ENCODE measurements around the gene API5.

The API5 gene

DNA sequence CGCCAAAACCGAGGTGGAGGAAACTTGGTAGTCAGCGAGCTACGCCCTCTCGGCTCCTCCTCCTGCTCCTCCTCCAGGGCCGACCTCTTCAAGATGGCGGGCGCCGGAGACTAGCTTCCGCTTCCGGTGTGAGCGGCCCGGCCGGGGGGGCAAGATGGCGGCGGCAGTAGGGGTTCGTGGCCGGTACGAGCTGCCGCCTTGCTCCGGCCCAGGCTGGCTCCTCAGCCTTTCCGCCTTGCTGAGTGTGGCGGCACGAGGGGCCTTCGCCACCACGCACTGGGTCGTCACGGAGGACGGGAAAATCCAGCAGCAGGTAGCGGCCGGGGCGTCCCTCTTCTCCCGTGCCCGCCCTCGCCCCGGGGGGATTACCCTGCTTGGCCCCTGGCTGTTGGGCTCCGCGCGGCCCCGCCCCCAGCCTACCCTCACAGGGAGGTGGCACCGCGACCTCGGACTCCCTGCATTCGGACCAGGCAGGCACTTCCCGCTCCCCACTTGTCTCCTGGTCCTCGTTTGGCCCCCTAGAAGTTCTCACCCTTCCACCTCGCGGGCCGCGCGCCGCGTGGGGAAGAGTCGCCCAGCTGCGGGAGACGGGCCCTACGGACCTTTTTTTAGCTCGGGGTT, 47.1 kb downstream of the API5 start, which contains the start of gene TTC17:
TTC17 (plus strand) TSS at position 120 of the 621 bp plus-strand sequence; CDS start at position 155, 35 bp downstream.
- TF ChIP-seq, protein P1, sequence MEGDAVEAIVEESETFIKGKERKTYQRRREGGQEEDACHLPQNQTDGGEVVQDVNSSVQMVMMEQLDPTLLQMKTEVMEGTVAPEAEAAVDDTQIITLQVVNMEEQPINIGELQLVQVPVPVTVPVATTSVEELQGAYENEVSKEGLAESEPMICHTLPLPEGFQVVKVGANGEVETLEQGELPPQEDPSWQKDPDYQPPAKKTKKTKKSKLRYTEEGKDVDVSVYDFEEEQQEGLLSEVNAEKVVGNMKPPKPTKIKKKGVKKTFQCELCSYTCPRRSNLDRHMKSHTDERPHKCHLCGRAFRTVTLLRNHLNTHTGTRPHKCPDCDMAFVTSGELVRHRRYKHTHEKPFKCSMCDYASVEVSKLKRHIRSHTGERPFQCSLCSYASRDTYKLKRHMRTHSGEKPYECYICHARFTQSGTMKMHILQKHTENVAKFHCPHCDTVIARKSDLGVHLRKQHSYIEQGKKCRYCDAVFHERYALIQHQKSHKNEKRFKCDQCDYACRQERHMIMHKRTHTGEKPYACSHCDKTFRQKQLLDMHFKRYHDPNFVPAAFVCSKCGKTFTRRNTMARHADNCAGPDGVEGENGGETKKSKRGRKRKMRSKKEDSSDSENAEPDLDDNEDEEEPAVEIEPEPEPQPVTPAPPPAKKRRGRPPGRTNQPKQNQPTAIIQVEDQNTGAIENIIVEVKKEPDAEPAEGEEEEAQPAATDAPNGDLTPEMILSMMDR (IDR thresholded peaks at IDR 0.05; ENCODE audit: extremely low read depth, insufficient read depth, missing control alignments) = no peak
- in situ Hi-C loops (cut with MboI; ENCODE audit: low pct_unique_long_range_greater_than_20kb, low sequenced_read_pairs, unreplicated experiment) = no loop called here
- peak; percentile 90 for DNase-seq (ENCODE audit: low spot score)

DNA sequence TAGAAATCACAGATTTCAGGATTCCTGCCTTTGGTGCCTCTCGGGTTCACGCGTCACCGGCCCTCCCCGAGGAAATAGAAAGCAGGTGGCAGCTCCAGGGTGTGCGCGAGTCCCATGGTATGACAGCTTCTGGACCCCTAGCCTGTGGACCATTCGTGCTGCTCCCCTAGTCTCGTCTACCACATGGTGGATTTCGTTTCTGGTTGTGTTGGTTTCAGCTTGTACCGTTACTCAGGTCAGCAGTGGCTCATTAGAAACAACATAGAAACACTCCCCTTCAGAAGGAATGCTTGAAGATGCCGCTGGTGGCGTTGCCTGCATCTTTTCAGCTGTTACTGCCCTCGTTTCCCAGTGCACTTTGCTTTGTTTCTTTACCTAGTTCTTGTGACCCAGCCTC, 47.6 kb downstream of the API5 start:
- in situ Hi-C loops (cut with MboI; ENCODE audit: low pct_unique_long_range_greater_than_20kb, low sequenced_read_pairs, unreplicated experiment) = no loop called here
- TF ChIP-seq, protein P1 (IDR thresholded peaks at IDR 0.05; ENCODE audit: extremely low read depth, insufficient read depth, missing control alignments) = no peak
- peak; percentile 39 for DNase-seq (ENCODE audit: low spot score)

DNA sequence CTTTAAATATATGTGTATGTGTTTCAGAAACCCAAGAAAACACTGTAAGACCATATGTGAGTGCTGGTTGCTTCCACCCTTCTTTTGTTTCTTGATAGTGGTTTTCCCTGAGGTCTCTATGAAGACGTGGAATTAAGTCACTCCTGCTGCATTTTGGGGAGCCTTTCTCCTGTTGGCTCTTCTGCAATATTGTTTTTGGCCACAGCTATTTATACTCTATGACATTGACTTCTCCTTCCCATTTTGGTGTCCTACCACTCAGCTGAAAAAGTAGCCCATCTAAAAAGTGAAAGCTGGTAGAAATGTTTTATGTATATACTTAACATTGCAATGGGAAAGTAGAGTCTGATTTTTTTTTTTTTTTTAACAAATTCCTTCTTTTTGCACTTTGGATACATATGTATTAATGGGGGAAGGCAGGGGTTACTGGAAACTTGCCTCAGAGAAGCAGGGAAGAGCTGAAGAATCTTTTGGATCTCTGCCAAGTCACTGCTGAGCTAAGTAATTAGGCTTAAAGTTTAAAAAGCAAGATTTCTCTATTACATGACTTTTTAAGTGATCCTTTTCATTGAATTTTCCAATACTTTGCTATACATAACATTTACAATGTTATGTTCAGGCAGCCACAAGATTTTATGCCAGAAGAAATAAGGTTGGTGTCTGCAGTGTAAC, 48.7 kb downstream of the API5 start:
- in situ Hi-C loops (cut with MboI; ENCODE audit: low pct_unique_long_range_greater_than_20kb, low sequenced_read_pairs, unreplicated experiment) = no loop called here
- TF ChIP-seq, protein P1 (IDR thresholded peaks at IDR 0.05; ENCODE audit: extremely low read depth, insufficient read depth, missing control alignments) = no peak
- no peak for DNase-seq (ENCODE audit: low spot score)

DNA sequence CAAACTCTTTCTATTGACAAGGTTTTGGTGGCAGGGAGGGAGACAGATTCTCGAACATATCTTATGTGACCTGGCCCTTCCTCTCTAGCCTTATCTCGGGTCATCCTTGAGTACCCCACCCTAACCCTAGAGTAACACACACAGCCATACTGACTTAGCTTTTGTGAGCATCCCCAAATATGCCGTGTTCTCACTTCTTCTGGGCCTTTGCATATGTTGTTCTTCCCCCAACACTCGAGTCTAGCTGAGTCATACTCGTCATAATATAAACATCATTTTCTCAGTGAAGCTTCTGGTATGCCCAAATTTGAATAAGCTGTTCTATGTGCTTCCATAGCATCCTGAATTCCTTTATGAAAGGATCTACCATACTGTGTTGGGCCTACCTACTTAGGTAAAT, 54.9 kb downstream of the API5 start:
- TF ChIP-seq, protein P1 (IDR thresholded peaks at IDR 0.05; ENCODE audit: extremely low read depth, insufficient read depth, missing control alignments) = no peak
- DNase-seq (ENCODE audit: low spot score) = no peak
- in situ Hi-C loops (cut with MboI; ENCODE audit: low pct_unique_long_range_greater_than_20kb, low sequenced_read_pairs, unreplicated experiment) = no loop called here

DNA sequence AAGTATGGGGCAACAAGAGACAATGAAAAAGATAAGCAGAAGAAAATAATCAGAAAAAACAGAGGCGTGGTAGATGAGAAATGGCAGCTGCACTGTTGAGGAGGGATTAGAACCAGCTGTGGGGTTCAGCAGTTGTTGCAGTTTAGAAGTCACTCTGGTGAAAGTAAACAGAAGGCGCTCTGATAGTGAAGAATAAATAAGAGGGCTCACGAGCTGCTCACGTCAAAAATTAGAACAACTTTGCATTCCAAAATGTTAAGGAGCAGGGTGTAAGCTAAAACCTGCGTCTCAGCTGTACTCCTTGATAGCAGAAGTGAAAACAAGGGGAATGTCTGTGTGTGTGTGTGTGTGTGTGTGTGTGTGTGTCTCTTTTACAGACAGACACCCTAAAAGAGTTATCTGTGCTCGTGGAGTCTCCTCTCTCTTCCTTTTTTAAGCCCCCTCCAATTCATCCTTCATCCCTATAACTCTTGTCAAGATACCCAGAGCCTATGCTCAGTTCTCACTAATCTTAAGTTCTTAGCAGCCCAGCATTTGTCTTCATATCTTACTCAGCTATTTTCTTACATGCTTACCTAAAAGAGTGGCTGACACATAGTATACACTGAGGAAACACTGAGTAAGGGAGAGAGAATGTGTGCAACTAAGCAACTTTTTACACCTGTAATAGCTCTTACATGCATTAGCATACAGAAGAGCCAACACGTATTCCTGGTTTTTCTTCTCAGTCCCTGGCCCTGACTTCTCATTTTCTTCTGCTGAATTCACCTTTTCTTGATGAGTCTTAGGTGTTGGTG, 55.8 kb downstream of the API5 start:
- DNase-seq (ENCODE audit: low spot score) = no peak
- TF ChIP-seq, protein P1 (IDR thresholded peaks at IDR 0.05; ENCODE audit: extremely low read depth, insufficient read depth, missing control alignments) = no peak
- in situ Hi-C loops (cut with MboI; ENCODE audit: low pct_unique_long_range_greater_than_20kb, low sequenced_read_pairs, unreplicated experiment) = no loop called here

DNA sequence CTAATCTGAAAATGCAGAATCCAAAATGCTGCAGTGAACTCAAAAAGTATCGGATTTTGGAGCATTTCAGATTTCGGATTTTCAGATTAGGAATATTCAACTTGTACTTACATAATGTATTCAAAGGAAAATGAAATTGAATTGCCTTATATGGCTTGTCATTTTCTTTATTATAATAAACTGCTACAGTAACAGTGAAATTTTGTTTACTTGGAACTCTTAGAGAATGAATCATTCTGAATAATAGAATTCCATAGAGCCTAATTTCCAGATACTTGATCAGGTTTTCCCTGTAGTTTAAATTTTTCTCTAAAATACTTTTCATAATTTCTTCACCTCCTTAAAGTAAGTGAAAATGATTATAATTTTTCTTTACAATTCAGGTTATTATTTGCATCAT, 64.3 kb downstream of the API5 start:
- in situ Hi-C loops (cut with MboI; ENCODE audit: low pct_unique_long_range_greater_than_20kb, low sequenced_read_pairs, unreplicated experiment) = no loop called here
- TF ChIP-seq, protein P1 (IDR thresholded peaks at IDR 0.05; ENCODE audit: extremely low read depth, insufficient read depth, missing control alignments) = no peak
- no peak for DNase-seq (ENCODE audit: low spot score)
